ENCODE results near the gene TTLL7. TPM values are rescaled to one million over a fixed set of nuclear protein-coding genes. Genes with fewer than 3 reads are reported as not detected.

TTLL7 gene
- total RNA-seq, 4 donors from 2014 or later: 0.95 to 7.6 (median 3.8) TPM

Other genes with a start within 250 kb of the TTLL7 start
- 10 to 100 TPM in 1 of 4 donors, 1 to 10 TPM in 3; 4.4 to 12.3 (median 5.7) TPM for gene PRKACB, start 145.1 kb upstream of the TTLL7 start, total RNA-seq